Loucy (cell line): Measurements from ENCODE around the gene CAMTA1.

Source experiments
- CTCF ChIP-seq: fragments of 200-600 bp; sonication (generic); conservative IDR thresholded peaks from 2 replicates; pipeline ENCODE4 v1.5.1; 2014; ENCODE audit warnings: mild to moderate bottlenecking, antibody characterized with exemption, low read length
- EZH2phosphoT487 ChIP-seq: fragments of 200-600 bp; IDR thresholded peaks from 2 replicates; pipeline ENCODE4 v1.6.1; 2018; ENCODE audit warnings: antibody characterized with exemption, mild to moderate bottlenecking, moderate library complexity, borderline replicate concordance

GRCh38 chr1:6991266-6991665, 206.0 kb downstream of the CAMTA1 start:
- TF ChIP-seq CTCF = no peak
- TF ChIP-seq EZH2phosphoT487 = no peak
